Peyer's patch (tissue), 4 donors: ENCODE measurements around the gene GRAMD2A.

Source experiments
- POLR2A ChIP-seq, 2 donors: fragments of 450-650 bp; IDR thresholded peaks; one replicate each; pipeline ENCODE4 v1.5.1; 2017; ENCODE audit warnings: antibody characterized with exemption in 2 of 2, mild to moderate bottlenecking in 2 of 2, moderate library complexity in 2 of 2
- TF ChIP-seq, protein P1 (sequence below), 6 experiments: fragments of 450-650 bp in 4 of 6; fragments of 200-600 bp in 2 of 6; sonication (generic) in 1 of 6; IDR thresholded peaks; one replicate each; pipeline ENCODE4 v1.5.1; 2017 to 2019; ENCODE audit warnings: antibody characterized with exemption in 6 of 6, mild to moderate bottlenecking in 3 of 6, moderate library complexity in 1 of 6

DNA sequence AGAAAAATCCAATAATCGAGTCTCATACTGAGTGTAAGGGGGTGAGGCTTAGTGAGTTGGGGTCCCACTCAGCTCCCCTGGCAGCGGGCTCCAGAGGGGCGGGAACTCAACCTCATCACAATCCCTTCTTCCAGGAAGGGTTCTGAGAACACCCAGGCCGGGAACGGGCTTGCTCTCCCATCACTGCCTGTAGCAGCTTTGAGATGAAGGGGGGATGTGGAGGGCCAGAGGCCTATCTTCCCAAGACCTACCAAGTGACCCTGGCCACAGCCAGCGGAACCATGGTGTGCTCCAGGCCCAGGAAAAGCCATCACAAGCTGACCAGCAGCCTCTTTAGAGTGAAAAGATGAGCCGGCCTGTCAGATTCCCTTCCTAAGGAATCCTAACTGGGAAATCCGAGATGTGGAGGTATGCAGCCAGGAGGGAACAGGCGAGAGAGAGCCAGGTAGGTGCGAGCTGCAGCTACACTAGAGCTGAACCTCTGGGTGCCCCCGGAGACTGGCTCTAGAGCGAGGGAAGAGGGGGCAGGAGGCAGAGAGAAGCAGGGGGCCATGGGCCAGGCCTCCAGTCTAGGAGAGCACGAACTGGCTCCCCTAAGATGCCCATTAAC lies 18.5 kb downstream of the GRAMD2A start:
- TF ChIP-seq, protein P1, sequence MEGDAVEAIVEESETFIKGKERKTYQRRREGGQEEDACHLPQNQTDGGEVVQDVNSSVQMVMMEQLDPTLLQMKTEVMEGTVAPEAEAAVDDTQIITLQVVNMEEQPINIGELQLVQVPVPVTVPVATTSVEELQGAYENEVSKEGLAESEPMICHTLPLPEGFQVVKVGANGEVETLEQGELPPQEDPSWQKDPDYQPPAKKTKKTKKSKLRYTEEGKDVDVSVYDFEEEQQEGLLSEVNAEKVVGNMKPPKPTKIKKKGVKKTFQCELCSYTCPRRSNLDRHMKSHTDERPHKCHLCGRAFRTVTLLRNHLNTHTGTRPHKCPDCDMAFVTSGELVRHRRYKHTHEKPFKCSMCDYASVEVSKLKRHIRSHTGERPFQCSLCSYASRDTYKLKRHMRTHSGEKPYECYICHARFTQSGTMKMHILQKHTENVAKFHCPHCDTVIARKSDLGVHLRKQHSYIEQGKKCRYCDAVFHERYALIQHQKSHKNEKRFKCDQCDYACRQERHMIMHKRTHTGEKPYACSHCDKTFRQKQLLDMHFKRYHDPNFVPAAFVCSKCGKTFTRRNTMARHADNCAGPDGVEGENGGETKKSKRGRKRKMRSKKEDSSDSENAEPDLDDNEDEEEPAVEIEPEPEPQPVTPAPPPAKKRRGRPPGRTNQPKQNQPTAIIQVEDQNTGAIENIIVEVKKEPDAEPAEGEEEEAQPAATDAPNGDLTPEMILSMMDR (IDR thresholded peaks at IDR 0.05): no peak
- no peak for TF ChIP-seq POLR2A (IDR thresholded peaks at IDR 0.05)
